H1 (cell line): ENCODE data around the gene DGKI.

Experiments used
- ASH2L ChIP-seq: fragments of 200-600, 300-600 bp; sonication (generic); IDR thresholded peaks from one replicate; pipeline ENCODE4 v1.7.1; 2017; ENCODE audit warnings: low read length
- BRCA1 ChIP-seq: IDR thresholded peaks from 2 replicates; pipeline ENCODE4 v1.6.1; 2012; ENCODE audit warnings: low read depth, low read length, improper control_type of control experiment
- CTCF ChIP-seq, 3 experiments: IDR thresholded peaks; 1 replicate in 2 of 3; 2 replicates in 1 of 3; pipeline versions ENCODE4 v1.5.1 to v1.6.1; 2011; ENCODE audit warnings: low read length in 3 of 3, mild to moderate bottlenecking in 3 of 3, inconsistent platforms in 2 of 3, low read depth in 1 of 3, moderate library complexity in 1 of 3; ENCODE audit not compliant: insufficient read depth in 1 of 3; ENCODE audit errors: control extremely low read depth in 1 of 3
- EZH2 ChIP-seq: fragments of 200-600 bp; sonication (generic); IDR thresholded peaks from 2 replicates; pipeline ENCODE4 v1.7.1; 2012; ENCODE audit warnings: low read depth, mild to moderate bottlenecking, moderate library complexity, low read length, inconsistent platforms; ENCODE audit not compliant: severe bottlenecking
- JUND ChIP-seq: IDR thresholded peaks from 2 replicates; pipeline ENCODE4 v1.6.1; 2011; ENCODE audit warnings: mild to moderate bottlenecking, improper control_type of control experiment, low read length
- KDM1A ChIP-seq: fragments of 200-600, 300-600 bp; sonication (generic); IDR thresholded peaks from 2 replicates; pipeline ENCODE4 v1.7.1; 2016; ENCODE audit warnings: mild to moderate bottlenecking, low read length, borderline replicate concordance
- POLR2A ChIP-seq, 2 experiments: IDR thresholded peaks; 1 replicate in 1 of 2; 2 replicates in 1 of 2; pipeline ENCODE4 v1.6.1; 2011; ENCODE audit warnings: low read depth in 2 of 2, low read length in 2 of 2, mild to moderate bottlenecking in 2 of 2; ENCODE audit errors: control extremely low read depth in 1 of 2
- POLR2AphosphoS5 ChIP-seq: IDR thresholded peaks from 2 replicates; pipeline ENCODE4 v1.6.1; 2011; ENCODE audit warnings: low read depth, low read length
- RBBP5 ChIP-seq: IDR thresholded peaks from 2 replicates; pipeline ENCODE4 v1.7.1; 2012; ENCODE audit warnings: low read depth, mild to moderate bottlenecking, inconsistent platforms, low read length, moderate library complexity, borderline replicate concordance
- RFX5 ChIP-seq: IDR thresholded peaks from 2 replicates; pipeline ENCODE4 v1.6.1; 2011; ENCODE audit warnings: low read depth, low read length, improper control_type of control experiment, borderline replicate concordance
- SIX5 ChIP-seq: IDR thresholded peaks from 2 replicates; pipeline ENCODE4 v1.6.1; 2011; ENCODE audit warnings: mild to moderate bottlenecking, low read depth, low read length
- TAF1 ChIP-seq: IDR thresholded peaks from 2 replicates; pipeline ENCODE4 v1.6.1; 2011; ENCODE audit warnings: mild to moderate bottlenecking, low read depth, low read length
- TBP ChIP-seq: IDR thresholded peaks from 2 replicates; pipeline ENCODE4 v1.6.1; 2011; ENCODE audit warnings: low read depth, low read length, improper control_type of control experiment
- TF ChIP-seq, protein P1 (sequence below): IDR thresholded peaks from 2 replicates; pipeline ENCODE4 v1.6.1; 2012; ENCODE audit warnings: inconsistent platforms

- TF ChIP-seq POLR2A (IDR thresholded peaks at IDR 0.05; ENCODE audit: control extremely low read depth in 1 of 2, low read depth in 2 of 2, low read length in 2 of 2) = no peak
- TF ChIP-seq TAF1 = no peak
- TF ChIP-seq JUND = no peak
- no peak for TF ChIP-seq CTCF (IDR thresholded peaks at IDR 0.05; ENCODE audit: control extremely low read depth in 1 of 3, insufficient read depth in 1 of 3, low read depth in 1 of 3, low read length in 3 of 3)
- no peak for TF ChIP-seq BRCA1
- TF ChIP-seq RBBP5 = no peak
- TF ChIP-seq TBP = no peak
- TF ChIP-seq RFX5 = no peak
- TF ChIP-seq, protein P1, sequence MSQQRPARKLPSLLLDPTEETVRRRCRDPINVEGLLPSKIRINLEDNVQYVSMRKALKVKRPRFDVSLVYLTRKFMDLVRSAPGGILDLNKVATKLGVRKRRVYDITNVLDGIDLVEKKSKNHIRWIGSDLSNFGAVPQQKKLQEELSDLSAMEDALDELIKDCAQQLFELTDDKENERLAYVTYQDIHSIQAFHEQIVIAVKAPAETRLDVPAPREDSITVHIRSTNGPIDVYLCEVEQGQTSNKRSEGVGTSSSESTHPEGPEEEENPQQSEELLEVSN = no peak
- TF ChIP-seq EZH2 = no peak
- TF ChIP-seq ASH2L = no peak
- TF ChIP-seq POLR2AphosphoS5 = no peak
- TF ChIP-seq SIX5 = no peak
- no peak for TF ChIP-seq KDM1A
Measured at GRCh38 chr7:137363683-137364082, 483.1 kb downstream of the DGKI start.
